ENCODE results near the gene SARM1.
"Not testable (repeated sequence)": the region's sequence is repeated elsewhere in the genome, so short reads cannot be mapped to it uniquely, and the experiment has no call there.

The SARM1 gene

GRCh38 chr17:28397275-28397674 lies 25.8 kb downstream of the SARM1 start:
- DNase-seq = no peak

GRCh38 chr17:28397687-28398279 lies 26.3 kb downstream of the SARM1 start:
- DNase-seq = no peak

- DNase-seq = no peak
Observed at GRCh38 chr17:28398280-28398981, 26.9 kb downstream of the SARM1 start.

- no peak for DNase-seq
Observed at GRCh38 chr17:28399808-28400207, 28.3 kb downstream of the SARM1 start.

- no peak for DNase-seq
Observed at GRCh38 chr17:28402224-28402630, 30.7 kb downstream of the SARM1 start.

- no peak for DNase-seq
Observed at GRCh38 chr17:28402844-28403243, 31.4 kb downstream of the SARM1 start.

GRCh38 chr17:28404007-28404406 lies 32.5 kb downstream of the SARM1 start:
- DNase-seq = no peak

GRCh38 chr17:28404461-28404811 lies 32.9 kb downstream of the SARM1 start:
- no peak for DNase-seq

- no peak for DNase-seq
Observed at GRCh38 chr17:28404812-28405570, 33.5 kb downstream of the SARM1 start.

- peak; percentile 28 for DNase-seq
Observed at GRCh38 chr17:28405632-28406472, 34.4 kb downstream of the SARM1 start, which contains the start of gene SLC46A1. TSS of gene SLC46A1 (minus strand) at chr17:28406212. CDS start at chr17:28406114, 98 bp downstream.

- no peak for DNase-seq
Observed at GRCh38 chr17:28406473-28406814, 35.0 kb downstream of the SARM1 start.

- no peak for DNase-seq
Observed at GRCh38 chr17:28407130-28407973, 35.9 kb downstream of the SARM1 start.

GRCh38 chr17:28407974-28408306 lies 36.4 kb downstream of the SARM1 start:
- no peak for DNase-seq

GRCh38 chr17:28412099-28412498 lies 40.6 kb downstream of the SARM1 start:
- no peak for DNase-seq

GRCh38 chr17:28413804-28414203 lies 42.3 kb downstream of the SARM1 start:
- DNase-seq = no peak

- no peak for DNase-seq
Observed at GRCh38 chr17:28415886-28416285, 44.4 kb downstream of the SARM1 start.

GRCh38 chr17:28416703-28417311 lies 45.3 kb downstream of the SARM1 start:
- DNase-seq = peak; percentile 7

GRCh38 chr17:28421787-28422305 lies 50.4 kb downstream of the SARM1 start:
- no peak for DNase-seq

GRCh38 chr17:28425206-28425605 lies 53.7 kb downstream of the SARM1 start:
- no peak for DNase-seq

GRCh38 chr17:28426081-28426519 lies 54.6 kb downstream of the SARM1 start:
- DNase-seq = no peak

- DNase-seq = no peak
Observed at GRCh38 chr17:28427371-28427770, 55.9 kb downstream of the SARM1 start.

- not testable (repeated sequence) for DNase-seq
Observed at GRCh38 chr17:28427982-28428381, 56.5 kb downstream of the SARM1 start.
